GM12878 (cell line): ENCODE measurements around the gene KTN1. TPM values are rescaled to one million over a fixed set of nuclear protein-coding genes. Genes with fewer than 3 reads are reported as not detected.

ENCODE experiments used
- ATAC-seq: fragments of 200-7000 bp; cut with Tn5 transposase; 3 replicates; pipeline ENCODE4 v1.9.1; 2020; ENCODE audit warnings: mild to moderate bottlenecking, moderate library complexity
- BruUV-seq: library from RNA; stranded (reverse); fragments of 400-500 nt; replicated peaks from 2 replicates; lab custom pipeline; 2021; lab: Mats Ljungman, UMichigan
- CTCF ChIA-PET: fragments of 300-600 bp; sonication (Branson Sonifier 250); formaldehyde crosslinking; extraction: SDS; loops from one replicate; lab custom pipeline; 2021; ENCODE audit warnings: inconsistent platforms; lab: Yijun Ruan, JAX
- POLR2A ChIA-PET: fragments of 350-600 bp; formaldehyde crosslinking; extraction: SDS; loops from one replicate; lab custom pipeline; 2021; ENCODE audit warnings: inconsistent platforms; lab: Charles Lee
- RAD21 ChIA-PET: fragments of 300-600 bp; sonication (Branson Sonifier 250); formaldehyde crosslinking; loops from one replicate; lab custom pipeline; 2023; ENCODE audit warnings: antibody characterized with exemption; ENCODE audit not compliant: unreplicated experiment; lab: Charles Lee
- SMC1A ChIA-PET: fragments of 300-600 bp; sonication (Branson Sonifier 250); formaldehyde crosslinking; loops from one replicate; lab custom pipeline; 2023; ENCODE audit not compliant: unreplicated experiment, uncharacterized antibody; lab: Charles Lee
- DNase-seq: peaks from one replicate; pipeline ENCODE4 v3.0.0-alpha.2; 2011; ENCODE audit warnings: low read depth, low spot score
- FAIRE-seq: peaks from 3 replicates; lab custom pipeline; 2011; peaks lifted over from hg19 to GRCh38; lab: Jason Lieb, UNC
- H2AFZ ChIP-seq: 2 replicates; pipeline ENCODE4 v1.6.0; 2011; ENCODE audit warnings: low read depth, low read length, control low read depth; ENCODE audit not compliant: control insufficient read depth
- H3K27ac ChIP-seq: 2 replicates; pipeline ENCODE4 v1.5.1; 2011; ENCODE audit warnings: control low read depth; ENCODE audit not compliant: control insufficient read depth, insufficient read depth
- H3K27me3 ChIP-seq, 2 experiments: replicated peaks in 1 of 2; 2 replicates each; pipeline versions ENCODE4 v1.6.0 to v1.6.1; 2011; ENCODE audit warnings: low read length in 1 of 2; ENCODE audit not compliant: control insufficient read depth in 2 of 2, insufficient read depth in 2 of 2
- H3K36me3 ChIP-seq, 2 experiments: 2 replicates each; pipeline ENCODE4 v1.5.1; 2011; ENCODE audit warnings: low read length in 1 of 2; ENCODE audit not compliant: control insufficient read depth in 2 of 2, insufficient read depth in 2 of 2
- H3K4me1 ChIP-seq: 2 replicates; pipeline ENCODE4 v1.6.1; 2011; ENCODE audit warnings: mild to moderate bottlenecking, low read length, moderate library complexity, mixed read lengths; ENCODE audit not compliant: control insufficient read depth, insufficient read depth
- H3K4me2 ChIP-seq: 2 replicates; pipeline ENCODE4 v1.6.0; 2011; ENCODE audit warnings: control low read depth; ENCODE audit not compliant: control insufficient read depth, insufficient read depth
- H3K4me3 ChIP-seq: fragments of 200-600 bp; sonication (generic); 2 replicates; pipeline ENCODE4 v1.5.1; 2016
- H3K79me2 ChIP-seq: 2 replicates; pipeline ENCODE4 v1.6.0; 2011; ENCODE audit warnings: low read length; ENCODE audit not compliant: control insufficient read depth, insufficient read depth
- H3K9ac ChIP-seq: 2 replicates; pipeline ENCODE4 v1.8.0; 2011; ENCODE audit warnings: low read length, control low read depth, mixed read lengths; ENCODE audit not compliant: control insufficient read depth, insufficient read depth
- H3K9me3 ChIP-seq: replicated peaks from 3 replicates; pipeline ENCODE4 v1.5.1; 2011; ENCODE audit warnings: mild to moderate bottlenecking, low read length; ENCODE audit not compliant: control insufficient read depth, insufficient read depth
- H4K20me1 ChIP-seq: 2 replicates; pipeline ENCODE4 v1.6.0; 2011; ENCODE audit not compliant: control insufficient read depth, insufficient read depth
- E4F1 ChIP-seq: fragments of 450-650 bp; IDR thresholded peaks from 2 replicates; pipeline ENCODE4 v1.6.1; 2018; ENCODE audit warnings: borderline replicate concordance, mild to moderate bottlenecking; ENCODE audit not compliant: partially characterized antibody
- EGR1 ChIP-seq, 2 experiments: IDR thresholded peaks; 1 replicate in 1 of 2; 2 replicates in 1 of 2; pipeline ENCODE4 v1.6.1; 2011 to 2012; ENCODE audit warnings: low read depth in 2 of 2, low read length in 2 of 2, borderline replicate concordance in 1 of 2, mild to moderate bottlenecking in 1 of 2, moderate library complexity in 1 of 2
- ESRRA ChIP-seq: IDR thresholded peaks from 2 replicates; pipeline ENCODE4 v1.6.1; 2012; ENCODE audit warnings: mild to moderate bottlenecking, low read length, improper control_type of control experiment
- HDAC2 ChIP-seq: fragments of 200-600 bp; sonication (generic); IDR thresholded peaks from 2 replicates; pipeline ENCODE4 v1.6.1; 2017
- MXI1 ChIP-seq: fragments of 150-350 bp; IDR thresholded peaks from 2 replicates; pipeline ENCODE4 v1.6.1; 2011; ENCODE audit warnings: low read depth, mild to moderate bottlenecking, inconsistent platforms, low read length, improper control_type of control experiment
- RELB ChIP-seq: fragments of 450-650 bp; IDR thresholded peaks from 2 replicates; pipeline ENCODE4 v1.6.1; 2017; ENCODE audit warnings: low read depth, mild to moderate bottlenecking, moderate library complexity
- RFX5 ChIP-seq: IDR thresholded peaks from 2 replicates; pipeline ENCODE4 v1.6.1; 2011; ENCODE audit warnings: low read depth, low read length, improper control_type of control experiment
- SIN3A ChIP-seq: IDR thresholded peaks from 2 replicates; pipeline ENCODE4 v1.6.1; 2012; ENCODE audit warnings: low read depth, low read length, improper control_type of control experiment
- SPI1 ChIP-seq: IDR thresholded peaks from 2 replicates; pipeline ENCODE4 v1.6.1; 2011; ENCODE audit warnings: low read depth, mild to moderate bottlenecking, low read length, moderate library complexity, borderline replicate concordance; ENCODE audit not compliant: insufficient read depth
- SUPT20H ChIP-seq: IDR thresholded peaks from 2 replicates; pipeline ENCODE4 v1.6.1; 2011; ENCODE audit warnings: low read depth, mild to moderate bottlenecking, low read length, moderate library complexity, borderline replicate concordance; ENCODE audit not compliant: control insufficient read depth
- USF2 ChIP-seq: IDR thresholded peaks from 2 replicates; pipeline ENCODE4 v1.6.1; 2011; ENCODE audit warnings: low read depth, low read length, improper control_type of control experiment, borderline replicate concordance
- ZBTB11 ChIP-seq: fragments of 450-650 bp; formaldehyde crosslinking; IDR thresholded peaks from 2 replicates; pipeline ENCODE4 v1.5.0; 2022; ENCODE audit warnings: mild to moderate bottlenecking, missing genetic modification characterization
- ZSCAN29 ChIP-seq: fragments of 450-650 bp; IDR thresholded peaks from 2 replicates; pipeline ENCODE4 v1.6.1; 2017; ENCODE audit warnings: mild to moderate bottlenecking, moderate library complexity
- WGBS: methylation state at CpG from one replicate; pipeline ENCODE4 v1.1.6; 2016; ENCODE audit warnings: low lambda C conversion rate; ENCODE audit not compliant: insufficient replicate concordance, insufficient coverage; ENCODE audit errors: missing lambda C conversion rate; 5-methylcytosine and 5-hydroxymethylcytosine counted together
- in situ Hi-C: fragments of 300-500 bp; cut with MboI; formaldehyde crosslinking; loops from 9 replicates; pipeline ENCODE4 v1.14.3; 2018; ENCODE audit warnings: mixed read lengths
- intact Hi-C: fragments of 100-400 bp; cut with micrococcal nuclease; formaldehyde crosslinking; loops from one replicate; pipeline ENCODE4 v1.14.2; 2022; ENCODE audit not compliant: unreplicated experiment
- polyA plus RNA-seq, 11 experiments: library from polyadenylated mRNA; depleted of rRNA in 4 of 11; unstranded in 6 of 11; stranded (reverse) in 5 of 11; fragments of >200 nt; fragmentation: Nextera tagmentation in 4 of 11; fragmentation: Illumina TruSeq in 1 of 11; extraction: Ambion mirVana in 4 of 11; extraction: Trizol in 1 of 11; gene quantifications; 1 replicate in 1 of 11; 2 replicates in 10 of 11; pipeline versions ENCODE4 v1.2.1 to v1.2.3, GENCODE V29; 2011 to 2016; ENCODE audit warnings: inconsistent platforms in 2 of 11, missing spikeins in 2 of 11, low read depth in 1 of 11
- total RNA-seq, 4 experiments: library from RNA; depleted of rRNA in 3 of 4; stranded (reverse); fragments of >200 nt in 3 of 4; fragmentation: Illumina TruSeq in 1 of 4; extraction: Trizol in 1 of 4; gene quantifications; 2 replicates each; pipeline versions ENCODE4 v1.2.1 to v1.2.3, GENCODE V29; 2013 to 2021

KTN1 gene
- total and polyA plus RNA-seq, 10 of the 15 experiments (the other 5 are each of a cell fraction or from before 2014, with no cell fraction given) = 50.6 to 154 (median 84.2) TPM

GRCh38 chr14:55733599-55733998 is 153.6 kb downstream of the KTN1 start:
- H2AFZ ChIP-seq = no peak overlapping the region
- H3K9me3 ChIP-seq = peaks cover 3% of the 10 kb centered on the region; the same call in 1 of the 3 replicates
- CTCF ChIA-PET = interaction anchor here (0.8 to 6.6 kb wide), 11 partner anchors 8 to 791 kb away, joined by 3 to 67 read pairs (median 4); no protein-coding TSS in a partner anchor
- POLR2A ChIA-PET = interaction anchor here (0.6 kb wide), 1 partner anchor 141 kb away, joined by 5 read pairs; no protein-coding TSS in a partner anchor
- no peaks in the 10 kb centered on the region for H3K36me3 ChIP-seq
- SMC1A ChIA-PET = interaction anchor here (0.6 to 2.1 kb wide), 7 partner anchors 27 to 491 kb away, joined by 3 to 5 read pairs (median 3); no protein-coding TSS in a partner anchor
- no peaks in the 10 kb centered on the region for H3K27me3 ChIP-seq
- intact Hi-C loops (loop anchor here (10.0 kb wide), 1 partner anchor 741 kb away; no protein-coding TSS in a partner anchor), in situ Hi-C loops (loop anchor here (10.0 kb wide), 1 partner anchor 611 kb away; no protein-coding TSS in a partner anchor)
- DNase-seq = no peak
- no peaks in the 10 kb centered on the region for H3K4me1 ChIP-seq
- H4K20me1 ChIP-seq = no peaks in the 10 kb centered on the region
- H3K4me2 ChIP-seq = no peak overlapping the region
- no peaks in the 10 kb centered on the region for H3K79me2 ChIP-seq
- no peak overlapping the region for H3K27ac ChIP-seq
- no peak for FAIRE-seq
- no peak overlapping the region for H3K9ac ChIP-seq
- ATAC-seq = no peak
- BruUV-seq = no TSS peak
- RAD21 ChIA-PET = interaction anchor here (0.9 to 4.6 kb wide), 4 partner anchors 604 to 740 kb away, joined by 3 to 29 read pairs (median 4); no protein-coding TSS in a partner anchor
- no peak overlapping the region for H3K4me3 ChIP-seq
- WGBS = 33% methylated on average over 3 of the region's 3 CpGs
- TF ChIP-seq RFX5 = no peak
- no peak for TF ChIP-seq USF2
- no peak for TF ChIP-seq ZSCAN29
- TF ChIP-seq SPI1 = no peak
- no peak for TF ChIP-seq EGR1 (IDR thresholded peaks at IDR 0.05; ENCODE audit: borderline replicate concordance in 1 of 2, low read depth in 2 of 2, low read length in 2 of 2)
- TF ChIP-seq ESRRA = no peak
- TF ChIP-seq ZBTB11 = no peak
- TF ChIP-seq RELB = no peak
- TF ChIP-seq SUPT20H = no peak
- no peak for TF ChIP-seq HDAC2
- TF ChIP-seq MXI1 = no peak
- no peak for TF ChIP-seq E4F1
- no peak for TF ChIP-seq SIN3A
